WTC11 (cell line): ENCODE results near the gene ALX4. TPM values are rescaled to one million over a fixed set of nuclear protein-coding genes. Genes with fewer than 3 reads are reported as not detected.

ENCODE experiments used
- ATAC-seq: fragments of 200-7000 bp; cut with Tn5 transposase; 2 replicates; pipeline ENCODE4 v1.10.0; 2021; ENCODE audit warnings: mild to moderate bottlenecking, moderate library complexity
- CTCF ChIA-PET: fragments of 300-600 bp; sonication (Branson Sonifier 250); formaldehyde crosslinking; loops from one replicate; lab custom pipeline; 2021; ENCODE audit warnings: antibody characterized with exemption; lab: Charles Lee
- POLR2A ChIA-PET: fragments of 350-600 bp; sonication (Branson Sonifier 250); formaldehyde crosslinking; loops from one replicate; lab custom pipeline; 2021; ENCODE audit warnings: antibody characterized with exemption; lab: Charles Lee
- DNase-seq: peaks from one replicate; pipeline ENCODE4 v3.0.0; 2021; ENCODE audit warnings: low spot score
- H3K27ac Mint-ChIP-seq: 2 replicates; pipeline ENCODE4 v1.8.0; 2021; ENCODE audit warnings: mixed read lengths
- H3K27me3 Mint-ChIP-seq: 2 replicates; pipeline ENCODE4 v1.8.0; 2021; ENCODE audit warnings: low read depth, mild to moderate bottlenecking, moderate library complexity, mixed read lengths
- H3K36me3 Mint-ChIP-seq: 2 replicates; pipeline ENCODE4 v1.8.0; 2021; ENCODE audit warnings: mixed read lengths
- H3K4me1 Mint-ChIP-seq: 2 replicates; pipeline ENCODE4 v1.8.0; 2022; ENCODE audit warnings: mixed read lengths
- H3K4me3 Mint-ChIP-seq: 2 replicates; pipeline ENCODE4 v1.8.0; 2021; ENCODE audit warnings: mild to moderate bottlenecking, moderate library complexity, mixed read lengths
- H3K9me3 Mint-ChIP-seq: 2 replicates; pipeline ENCODE4 v1.8.0; 2021; ENCODE audit warnings: mixed read lengths
- FOXK1 ChIP-seq: sonication (generic); formaldehyde crosslinking; IDR thresholded peaks from 2 replicates; pipeline ENCODE4 v1.8.0; 2022; ENCODE audit warnings: mild to moderate bottlenecking, moderate library complexity, missing genetic modification reagents
- GTF2I ChIP-seq: fragments of 250-450 bp; sonication (Bioruptor Pico); conservative IDR thresholded peaks from 2 replicates; pipeline ENCODE4 v1.4.0; 2021; ENCODE audit warnings: mild to moderate bottlenecking
- MXD4 ChIP-seq: fragments of 250-450 bp; sonication (Bioruptor Pico); IDR thresholded peaks from 2 replicates; pipeline ENCODE4 v1.8.0; 2021; ENCODE audit warnings: mild to moderate bottlenecking, moderate library complexity, borderline replicate concordance
- MYBL2 ChIP-seq: sonication (generic); formaldehyde crosslinking; IDR thresholded peaks from 2 replicates; pipeline ENCODE4 v1.8.1; 2023; ENCODE audit warnings: mild to moderate bottlenecking, moderate library complexity, missing genetic modification reagents
- NR3C1 ChIP-seq: sonication (generic); formaldehyde crosslinking; conservative IDR thresholded peaks from 2 replicates; pipeline ENCODE4 v1.8.1; 2023; ENCODE audit warnings: low read depth, mild to moderate bottlenecking, missing genetic modification reagents
- OVOL2 ChIP-seq: fragments of 250-450 bp; sonication (Bioruptor Pico); IDR thresholded peaks from 2 replicates; pipeline ENCODE4 v1.9.0; 2021; ENCODE audit warnings: mild to moderate bottlenecking, borderline replicate concordance
- SMAD4 ChIP-seq: sonication (generic); formaldehyde crosslinking; IDR thresholded peaks from 2 replicates; pipeline ENCODE4 v1.8.0; 2022; ENCODE audit warnings: mild to moderate bottlenecking, missing genetic modification reagents
- ZBTB21 ChIP-seq: sonication (generic); formaldehyde crosslinking; IDR thresholded peaks from 2 replicates; pipeline ENCODE4 v1.8.1; 2023; ENCODE audit warnings: mild to moderate bottlenecking, missing genetic modification reagents, borderline replicate concordance
- ZNF138 ChIP-seq: sonication (generic); formaldehyde crosslinking; conservative IDR thresholded peaks from 2 replicates; pipeline ENCODE4 v1.8.1; 2022; ENCODE audit warnings: mild to moderate bottlenecking, moderate library complexity, missing genetic modification reagents
- ZNF671 ChIP-seq: fragments of 250-450 bp; sonication (Bioruptor Pico); IDR thresholded peaks from 2 replicates; pipeline ENCODE4 v1.8.0; 2021; ENCODE audit warnings: mild to moderate bottlenecking
- total RNA-seq: library from RNA; stranded (reverse); gene quantifications from 3 replicates; pipeline ENCODE4 v1.2.3, GENCODE V29; 2021
- TF ChIP-seq, protein P1 (sequence below): sonication (generic); formaldehyde crosslinking; IDR thresholded peaks from 2 replicates; pipeline ENCODE4 v1.8.0; 2022; ENCODE audit warnings: mild to moderate bottlenecking, missing genetic modification reagents
- TF ChIP-seq, protein P2 (sequence below): sonication (generic); formaldehyde crosslinking; IDR thresholded peaks from 2 replicates; pipeline ENCODE4 v1.8.0; 2023; ENCODE audit warnings: mild to moderate bottlenecking, missing genetic modification reagents
- TF ChIP-seq, protein P3 (sequence below): sonication (generic); formaldehyde crosslinking; IDR thresholded peaks from 2 replicates; pipeline ENCODE4 v1.8.0; 2023; ENCODE audit warnings: missing genetic modification reagents
- TF ChIP-seq, protein P4 (sequence below): sonication (generic); formaldehyde crosslinking; IDR thresholded peaks from 2 replicates; pipeline ENCODE4 v1.8.1; 2023; ENCODE audit warnings: mild to moderate bottlenecking, missing genetic modification reagents, moderate library complexity
- TF ChIP-seq, protein P5 (sequence below): sonication (generic); formaldehyde crosslinking; IDR thresholded peaks from 2 replicates; pipeline ENCODE4 v1.8.1; 2023; ENCODE audit warnings: mild to moderate bottlenecking, missing genetic modification reagents
- TF ChIP-seq, protein P6 (sequence below): sonication (generic); formaldehyde crosslinking; IDR thresholded peaks from 2 replicates; pipeline ENCODE4 v1.8.0; 2022; ENCODE audit warnings: missing genetic modification reagents
- TF ChIP-seq, protein P7 (sequence below): sonication (generic); formaldehyde crosslinking; IDR thresholded peaks from 2 replicates; pipeline ENCODE4 v1.8.1; 2022; ENCODE audit warnings: missing genetic modification reagents, borderline replicate concordance
- TF ChIP-seq, protein P8 (sequence below): fragments of 250-450 bp; sonication (Bioruptor Pico); IDR thresholded peaks from 2 replicates; pipeline ENCODE4 v1.9.0; 2021; ENCODE audit warnings: mild to moderate bottlenecking
- TF ChIP-seq, protein P9 (sequence below): fragments of 250-450 bp; sonication (Bioruptor Pico); IDR thresholded peaks from 2 replicates; pipeline ENCODE4 v1.8.0; 2021; ENCODE audit warnings: mild to moderate bottlenecking
- TF ChIP-seq, protein P10 (sequence below): sonication (generic); formaldehyde crosslinking; IDR thresholded peaks from 2 replicates; pipeline ENCODE4 v1.8.0; 2022; ENCODE audit warnings: mild to moderate bottlenecking, missing genetic modification reagents

ALX4 gene
- total RNA-seq, 1 experiment from 2014 or later = not detected

DNA sequence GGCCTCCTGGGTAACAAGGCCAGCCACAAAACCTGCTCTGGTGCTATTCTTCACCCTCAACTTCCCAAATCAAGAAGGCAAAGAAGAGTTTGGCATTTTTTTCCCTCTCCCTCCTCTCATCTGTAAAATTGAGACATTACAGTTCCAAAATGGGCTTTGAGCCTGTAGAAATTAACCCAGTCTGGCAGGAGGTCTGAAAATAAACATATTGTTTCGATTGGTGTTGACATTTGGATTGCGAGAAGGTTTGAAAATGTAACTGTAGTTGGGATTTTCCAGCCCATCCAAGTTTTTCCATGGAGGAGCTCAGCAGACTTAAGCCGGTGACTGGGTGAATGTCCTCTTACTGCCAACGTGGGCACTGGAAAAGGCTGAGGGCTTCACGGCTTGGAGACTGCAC, 35.0 kb upstream of the ALX4 start (continued):
- TF ChIP-seq, protein P1, sequence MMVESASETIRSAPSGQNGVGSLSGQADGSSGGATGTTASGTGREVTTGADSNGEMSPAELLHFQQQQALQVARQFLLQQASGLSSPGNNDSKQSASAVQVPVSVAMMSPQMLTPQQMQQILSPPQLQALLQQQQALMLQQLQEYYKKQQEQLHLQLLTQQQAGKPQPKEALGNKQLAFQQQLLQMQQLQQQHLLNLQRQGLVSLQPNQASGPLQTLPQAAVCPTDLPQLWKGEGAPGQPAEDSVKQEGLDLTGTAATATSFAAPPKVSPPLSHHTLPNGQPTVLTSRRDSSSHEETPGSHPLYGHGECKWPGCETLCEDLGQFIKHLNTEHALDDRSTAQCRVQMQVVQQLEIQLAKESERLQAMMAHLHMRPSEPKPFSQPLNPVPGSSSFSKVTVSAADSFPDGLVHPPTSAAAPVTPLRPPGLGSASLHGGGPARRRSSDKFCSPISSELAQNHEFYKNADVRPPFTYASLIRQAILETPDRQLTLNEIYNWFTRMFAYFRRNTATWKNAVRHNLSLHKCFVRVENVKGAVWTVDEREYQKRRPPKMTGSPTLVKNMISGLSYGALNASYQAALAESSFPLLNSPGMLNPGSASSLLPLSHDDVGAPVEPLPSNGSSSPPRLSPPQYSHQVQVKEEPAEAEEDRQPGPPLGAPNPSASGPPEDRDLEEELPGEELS (CRISPR knock-in tag) = no peak
- TF ChIP-seq SMAD4 (CRISPR knock-in tag) (no peak), MYBL2 (CRISPR knock-in tag) (no peak), GTF2I (no peak), ZBTB21 (CRISPR knock-in tag) (no peak)
- TF ChIP-seq, protein P2, sequence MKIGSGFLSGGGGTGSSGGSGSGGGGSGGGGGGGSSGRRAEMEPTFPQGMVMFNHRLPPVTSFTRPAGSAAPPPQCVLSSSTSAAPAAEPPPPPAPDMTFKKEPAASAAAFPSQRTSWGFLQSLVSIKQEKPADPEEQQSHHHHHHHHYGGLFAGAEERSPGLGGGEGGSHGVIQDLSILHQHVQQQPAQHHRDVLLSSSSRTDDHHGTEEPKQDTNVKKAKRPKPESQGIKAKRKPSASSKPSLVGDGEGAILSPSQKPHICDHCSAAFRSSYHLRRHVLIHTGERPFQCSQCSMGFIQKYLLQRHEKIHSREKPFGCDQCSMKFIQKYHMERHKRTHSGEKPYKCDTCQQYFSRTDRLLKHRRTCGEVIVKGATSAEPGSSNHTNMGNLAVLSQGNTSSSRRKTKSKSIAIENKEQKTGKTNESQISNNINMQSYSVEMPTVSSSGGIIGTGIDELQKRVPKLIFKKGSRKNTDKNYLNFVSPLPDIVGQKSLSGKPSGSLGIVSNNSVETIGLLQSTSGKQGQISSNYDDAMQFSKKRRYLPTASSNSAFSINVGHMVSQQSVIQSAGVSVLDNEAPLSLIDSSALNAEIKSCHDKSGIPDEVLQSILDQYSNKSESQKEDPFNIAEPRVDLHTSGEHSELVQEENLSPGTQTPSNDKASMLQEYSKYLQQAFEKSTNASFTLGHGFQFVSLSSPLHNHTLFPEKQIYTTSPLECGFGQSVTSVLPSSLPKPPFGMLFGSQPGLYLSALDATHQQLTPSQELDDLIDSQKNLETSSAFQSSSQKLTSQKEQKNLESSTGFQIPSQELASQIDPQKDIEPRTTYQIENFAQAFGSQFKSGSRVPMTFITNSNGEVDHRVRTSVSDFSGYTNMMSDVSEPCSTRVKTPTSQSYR = no peak
- TF ChIP-seq, protein P3, sequence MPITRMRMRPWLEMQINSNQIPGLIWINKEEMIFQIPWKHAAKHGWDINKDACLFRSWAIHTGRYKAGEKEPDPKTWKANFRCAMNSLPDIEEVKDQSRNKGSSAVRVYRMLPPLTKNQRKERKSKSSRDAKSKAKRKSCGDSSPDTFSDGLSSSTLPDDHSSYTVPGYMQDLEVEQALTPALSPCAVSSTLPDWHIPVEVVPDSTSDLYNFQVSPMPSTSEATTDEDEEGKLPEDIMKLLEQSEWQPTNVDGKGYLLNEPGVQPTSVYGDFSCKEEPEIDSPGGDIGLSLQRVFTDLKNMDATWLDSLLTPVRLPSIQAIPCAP = no peak
- TF ChIP-seq, protein P4, sequence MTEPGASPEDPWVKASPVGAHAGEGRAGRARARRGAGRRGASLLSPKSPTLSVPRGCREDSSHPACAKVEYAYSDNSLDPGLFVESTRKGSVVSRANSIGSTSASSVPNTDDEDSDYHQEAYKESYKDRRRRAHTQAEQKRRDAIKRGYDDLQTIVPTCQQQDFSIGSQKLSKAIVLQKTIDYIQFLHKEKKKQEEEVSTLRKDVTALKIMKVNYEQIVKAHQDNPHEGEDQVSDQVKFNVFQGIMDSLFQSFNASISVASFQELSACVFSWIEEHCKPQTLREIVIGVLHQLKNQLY (CRISPR knock-in tag) = no peak
- TF ChIP-seq, protein P5, sequence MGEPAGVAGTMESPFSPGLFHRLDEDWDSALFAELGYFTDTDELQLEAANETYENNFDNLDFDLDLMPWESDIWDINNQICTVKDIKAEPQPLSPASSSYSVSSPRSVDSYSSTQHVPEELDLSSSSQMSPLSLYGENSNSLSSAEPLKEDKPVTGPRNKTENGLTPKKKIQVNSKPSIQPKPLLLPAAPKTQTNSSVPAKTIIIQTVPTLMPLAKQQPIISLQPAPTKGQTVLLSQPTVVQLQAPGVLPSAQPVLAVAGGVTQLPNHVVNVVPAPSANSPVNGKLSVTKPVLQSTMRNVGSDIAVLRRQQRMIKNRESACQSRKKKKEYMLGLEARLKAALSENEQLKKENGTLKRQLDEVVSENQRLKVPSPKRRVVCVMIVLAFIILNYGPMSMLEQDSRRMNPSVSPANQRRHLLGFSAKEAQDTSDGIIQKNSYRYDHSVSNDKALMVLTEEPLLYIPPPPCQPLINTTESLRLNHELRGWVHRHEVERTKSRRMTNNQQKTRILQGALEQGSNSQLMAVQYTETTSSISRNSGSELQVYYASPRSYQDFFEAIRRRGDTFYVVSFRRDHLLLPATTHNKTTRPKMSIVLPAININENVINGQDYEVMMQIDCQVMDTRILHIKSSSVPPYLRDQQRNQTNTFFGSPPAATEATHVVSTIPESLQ (CRISPR knock-in tag) = no peak

DNA sequence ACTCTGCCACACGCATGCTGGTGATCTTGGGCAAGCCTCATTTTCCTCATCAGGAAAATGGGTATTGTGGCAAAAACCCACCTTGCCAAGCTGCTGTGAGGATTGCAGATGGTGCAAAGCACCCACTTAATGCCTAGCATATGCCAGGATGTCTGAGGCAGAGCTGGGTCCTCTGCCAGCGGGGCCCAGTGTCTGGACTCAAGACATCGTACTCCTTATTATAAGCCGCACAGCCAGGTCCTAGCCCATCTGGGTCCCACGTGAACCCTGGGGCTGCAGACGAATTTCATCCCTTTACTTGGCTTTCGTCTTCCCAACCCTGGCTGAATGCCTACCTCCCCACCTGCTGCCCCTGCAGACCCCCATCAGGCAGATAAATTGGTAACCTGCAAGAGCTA, 34.5 kb upstream of the ALX4 start:
- H3K27me3 Mint-ChIP-seq = peaks cover 3% of the 10 kb centered on the region
- DNase-seq = no peak
- no peaks in the 10 kb centered on the region for H3K36me3 Mint-ChIP-seq
- no peak overlapping the region for H3K4me3 Mint-ChIP-seq
- no peak overlapping the region for H3K27ac Mint-ChIP-seq
- POLR2A ChIA-PET = no interaction called here
- no peak for ATAC-seq
- CTCF ChIA-PET = interaction anchor here (1.0 to 1.5 kb wide), 3 partner anchors 14 to 93 kb away, joined by 3 read pairs; no protein-coding TSS in a partner anchor
- H3K4me1 Mint-ChIP-seq = no peaks in the 10 kb centered on the region
- no peaks in the 10 kb centered on the region for H3K9me3 Mint-ChIP-seq
- no peak for TF ChIP-seq OVOL2 (CRISPR knock-in tag)
- TF ChIP-seq, protein P6, sequence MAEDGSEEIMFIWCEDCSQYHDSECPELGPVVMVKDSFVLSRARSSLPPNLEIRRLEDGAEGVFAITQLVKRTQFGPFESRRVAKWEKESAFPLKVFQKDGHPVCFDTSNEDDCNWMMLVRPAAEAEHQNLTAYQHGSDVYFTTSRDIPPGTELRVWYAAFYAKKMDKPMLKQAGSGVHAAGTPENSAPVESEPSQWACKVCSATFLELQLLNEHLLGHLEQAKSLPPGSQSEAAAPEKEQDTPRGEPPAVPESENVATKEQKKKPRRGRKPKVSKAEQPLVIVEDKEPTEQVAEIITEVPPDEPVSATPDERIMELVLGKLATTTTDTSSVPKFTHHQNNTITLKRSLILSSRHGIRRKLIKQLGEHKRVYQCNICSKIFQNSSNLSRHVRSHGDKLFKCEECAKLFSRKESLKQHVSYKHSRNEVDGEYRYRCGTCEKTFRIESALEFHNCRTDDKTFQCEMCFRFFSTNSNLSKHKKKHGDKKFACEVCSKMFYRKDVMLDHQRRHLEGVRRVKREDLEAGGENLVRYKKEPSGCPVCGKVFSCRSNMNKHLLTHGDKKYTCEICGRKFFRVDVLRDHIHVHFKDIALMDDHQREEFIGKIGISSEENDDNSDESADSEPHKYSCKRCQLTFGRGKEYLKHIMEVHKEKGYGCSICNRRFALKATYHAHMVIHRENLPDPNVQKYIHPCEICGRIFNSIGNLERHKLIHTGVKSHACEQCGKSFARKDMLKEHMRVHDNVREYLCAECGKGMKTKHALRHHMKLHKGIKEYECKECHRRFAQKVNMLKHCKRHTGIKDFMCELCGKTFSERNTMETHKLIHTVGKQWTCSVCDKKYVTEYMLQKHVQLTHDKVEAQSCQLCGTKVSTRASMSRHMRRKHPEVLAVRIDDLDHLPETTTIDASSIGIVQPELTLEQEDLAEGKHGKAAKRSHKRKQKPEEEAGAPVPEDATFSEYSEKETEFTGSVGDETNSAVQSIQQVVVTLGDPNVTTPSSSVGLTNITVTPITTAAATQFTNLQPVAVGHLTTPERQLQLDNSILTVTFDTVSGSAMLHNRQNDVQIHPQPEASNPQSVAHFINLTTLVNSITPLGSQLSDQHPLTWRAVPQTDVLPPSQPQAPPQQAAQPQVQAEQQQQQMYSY = no peak
- TF ChIP-seq, protein P7, sequence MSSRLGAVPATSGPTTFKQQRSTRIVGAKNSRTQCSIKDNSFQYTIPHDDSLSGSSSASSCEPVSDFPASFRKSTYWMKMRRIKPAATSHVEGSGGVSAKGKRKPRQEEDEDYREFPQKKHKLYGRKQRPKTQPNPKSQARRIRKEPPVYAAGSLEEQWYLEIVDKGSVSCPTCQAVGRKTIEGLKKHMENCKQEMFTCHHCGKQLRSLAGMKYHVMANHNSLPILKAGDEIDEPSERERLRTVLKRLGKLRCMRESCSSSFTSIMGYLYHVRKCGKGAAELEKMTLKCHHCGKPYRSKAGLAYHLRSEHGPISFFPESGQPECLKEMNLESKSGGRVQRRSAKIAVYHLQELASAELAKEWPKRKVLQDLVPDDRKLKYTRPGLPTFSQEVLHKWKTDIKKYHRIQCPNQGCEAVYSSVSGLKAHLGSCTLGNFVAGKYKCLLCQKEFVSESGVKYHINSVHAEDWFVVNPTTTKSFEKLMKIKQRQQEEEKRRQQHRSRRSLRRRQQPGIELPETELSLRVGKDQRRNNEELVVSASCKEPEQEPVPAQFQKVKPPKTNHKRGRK (CRISPR knock-in tag) = no peak
- TF ChIP-seq, protein P8, sequence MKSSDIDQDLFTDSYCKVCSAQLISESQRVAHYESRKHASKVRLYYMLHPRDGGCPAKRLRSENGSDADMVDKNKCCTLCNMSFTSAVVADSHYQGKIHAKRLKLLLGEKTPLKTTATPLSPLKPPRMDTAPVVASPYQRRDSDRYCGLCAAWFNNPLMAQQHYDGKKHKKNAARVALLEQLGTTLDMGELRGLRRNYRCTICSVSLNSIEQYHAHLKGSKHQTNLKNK = no peak
- TF ChIP-seq FOXK1 = no peak
- TF ChIP-seq NR3C1 (CRISPR knock-in tag) = no peak
- TF ChIP-seq, protein P9, sequence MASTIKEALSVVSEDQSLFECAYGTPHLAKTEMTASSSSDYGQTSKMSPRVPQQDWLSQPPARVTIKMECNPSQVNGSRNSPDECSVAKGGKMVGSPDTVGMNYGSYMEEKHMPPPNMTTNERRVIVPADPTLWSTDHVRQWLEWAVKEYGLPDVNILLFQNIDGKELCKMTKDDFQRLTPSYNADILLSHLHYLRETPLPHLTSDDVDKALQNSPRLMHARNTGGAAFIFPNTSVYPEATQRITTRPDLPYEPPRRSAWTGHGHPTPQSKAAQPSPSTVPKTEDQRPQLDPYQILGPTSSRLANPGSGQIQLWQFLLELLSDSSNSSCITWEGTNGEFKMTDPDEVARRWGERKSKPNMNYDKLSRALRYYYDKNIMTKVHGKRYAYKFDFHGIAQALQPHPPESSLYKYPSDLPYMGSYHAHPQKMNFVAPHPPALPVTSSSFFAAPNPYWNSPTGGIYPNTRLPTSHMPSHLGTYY (CRISPR knock-in tag) = no peak
- TF ChIP-seq ZNF138 (CRISPR knock-in tag) = no peak
- TF ChIP-seq ZNF671 (CRISPR knock-in tag) = no peak
- TF ChIP-seq, protein P10, sequence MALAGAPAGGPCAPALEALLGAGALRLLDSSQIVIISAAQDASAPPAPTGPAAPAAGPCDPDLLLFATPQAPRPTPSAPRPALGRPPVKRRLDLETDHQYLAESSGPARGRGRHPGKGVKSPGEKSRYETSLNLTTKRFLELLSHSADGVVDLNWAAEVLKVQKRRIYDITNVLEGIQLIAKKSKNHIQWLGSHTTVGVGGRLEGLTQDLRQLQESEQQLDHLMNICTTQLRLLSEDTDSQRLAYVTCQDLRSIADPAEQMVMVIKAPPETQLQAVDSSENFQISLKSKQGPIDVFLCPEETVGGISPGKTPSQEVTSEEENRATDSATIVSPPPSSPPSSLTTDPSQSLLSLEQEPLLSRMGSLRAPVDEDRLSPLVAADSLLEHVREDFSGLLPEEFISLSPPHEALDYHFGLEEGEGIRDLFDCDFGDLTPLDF = no peak
- TF ChIP-seq MXD4 (CRISPR knock-in tag) = no peak
- no peak for TF ChIP-seq SMAD4 (CRISPR knock-in tag)
